GM23338 (cell line): ENCODE results near the gene TRPC5OS. TPM values are rescaled to one million over a fixed set of nuclear protein-coding genes. Genes with fewer than 3 reads are reported as not detected.

Source experiments
- ATAC-seq: fragments of 200-7000 bp; cut with Tn5 transposase; 3 replicates; pipeline ENCODE4 v1.9.1; 2020
- DNase-seq: peaks from one replicate; pipeline ENCODE4 v3.0.0-alpha.2; 2015; ENCODE audit warnings: low spot score
- H2AFZ ChIP-seq: fragments of 200-600 bp; sonication (generic); 2 replicates; pipeline ENCODE4 v1.8.0; 2016; ENCODE audit warnings: antibody characterized with exemption, mild to moderate bottlenecking, moderate library complexity
- H3F3A ChIP-seq: fragments of 200-600 bp; sonication (generic); replicated peaks from 2 replicates; pipeline ENCODE4 v1.8.0; 2017; ENCODE audit warnings: antibody characterized with exemption, mixed run types, low read depth
- H3K27ac ChIP-seq: fragments of 200-600 bp; sonication (generic); 2 replicates; pipeline ENCODE4 v1.6.1; 2016; ENCODE audit warnings: low read depth
- H3K27me3 ChIP-seq: fragments of 200-600 bp; sonication (generic); 2 replicates; pipeline ENCODE4 v1.8.0; 2016; ENCODE audit warnings: mild to moderate bottlenecking, mixed run types, moderate library complexity; ENCODE audit not compliant: insufficient read depth
- H3K36me3 ChIP-seq: fragments of 200-600 bp; sonication (generic); 2 replicates; pipeline ENCODE4 v1.8.0; 2016; ENCODE audit warnings: mild to moderate bottlenecking; ENCODE audit not compliant: insufficient read depth
- H3K4me1 ChIP-seq: fragments of 200-600 bp; sonication (generic); 2 replicates; pipeline ENCODE4 v1.8.0; 2016; ENCODE audit warnings: mild to moderate bottlenecking, moderate library complexity; ENCODE audit not compliant: insufficient read depth
- H3K4me2 ChIP-seq: fragments of 200-600 bp; sonication (generic); 2 replicates; pipeline ENCODE4 v1.7.1; 2017; ENCODE audit warnings: mixed run types
- H3K4me3 ChIP-seq: fragments of 200-600 bp; sonication (generic); 2 replicates; pipeline ENCODE4 v1.6.1; 2016; ENCODE audit warnings: mixed run types
- H3K79me2 ChIP-seq: fragments of 200-600 bp; sonication (generic); replicated peaks from 2 replicates; pipeline ENCODE4 v1.8.0; 2017; ENCODE audit warnings: mild to moderate bottlenecking; ENCODE audit not compliant: insufficient read depth
- H3K9me2 ChIP-seq: fragments of 200-600 bp; sonication (generic); 2 replicates; pipeline ENCODE4 v1.8.0; 2017; ENCODE audit not compliant: insufficient read depth
- H4K20me1 ChIP-seq: fragments of 200-600 bp; sonication (generic); replicated peaks from 2 replicates; pipeline ENCODE4 v1.8.0; 2017; ENCODE audit warnings: mild to moderate bottlenecking; ENCODE audit not compliant: insufficient read depth
- H3K27ac Mint-ChIP-seq: 2 replicates; pipeline ENCODE4 v1.8.0; 2020; ENCODE audit warnings: inconsistent platforms, mild to moderate bottlenecking, moderate library complexity, mixed read lengths
- H3K27me3 Mint-ChIP-seq: 3 replicates; pipeline ENCODE4 v1.8.0; 2022; ENCODE audit warnings: low read depth, mild to moderate bottlenecking, moderate library complexity, mixed read lengths, inconsistent platforms; ENCODE audit not compliant: insufficient read depth, poor library complexity
- H3K36me3 Mint-ChIP-seq: 3 replicates; pipeline ENCODE4 v1.8.0; 2021; ENCODE audit warnings: low read depth, mild to moderate bottlenecking, inconsistent platforms, moderate library complexity, mixed read lengths
- H3K4me1 Mint-ChIP-seq: 3 replicates; pipeline ENCODE4 v1.8.0; 2020; ENCODE audit warnings: mild to moderate bottlenecking, inconsistent platforms, mixed read lengths
- H3K4me3 Mint-ChIP-seq: 3 replicates; pipeline ENCODE4 v1.8.0; 2021; ENCODE audit warnings: moderate library complexity, mild to moderate bottlenecking, inconsistent platforms, mixed read lengths
- H3K9me3 Mint-ChIP-seq: 3 replicates; pipeline ENCODE4 v1.8.0; 2020; ENCODE audit warnings: moderate library complexity, mild to moderate bottlenecking, inconsistent platforms, mixed read lengths
- CREB1 ChIP-seq: fragments of 250-450 bp; sonication (Bioruptor Pico); IDR thresholded peaks from 2 replicates; pipeline ENCODE4 v1.5.0; 2020; ENCODE audit warnings: low read depth, mild to moderate bottlenecking, moderate library complexity
- CTCF ChIP-seq, 2 experiments: fragments of 200-600 bp in 1 of 2; sonication (generic) in 1 of 2; conservative IDR thresholded peaks; 2 replicates each; pipeline versions ENCODE4 v1.5.1 to v1.6.1; 2016 to 2017; ENCODE audit warnings: antibody characterized with exemption in 2 of 2, low read depth in 2 of 2, mild to moderate bottlenecking in 2 of 2, moderate library complexity in 1 of 2
- EZH2 ChIP-seq: fragments of 200-600 bp; sonication (generic); IDR thresholded peaks from one replicate; pipeline ENCODE4 v1.8.0; 2017; ENCODE audit warnings: antibody characterized with exemption, mild to moderate bottlenecking, low read depth; ENCODE audit not compliant: unreplicated experiment
- EZH2phosphoT487 ChIP-seq: fragments of 200-600 bp; sonication (generic); IDR thresholded peaks from one replicate; pipeline ENCODE4 v1.8.1; 2018; ENCODE audit warnings: antibody characterized with exemption; ENCODE audit not compliant: unreplicated experiment
- JUNB ChIP-seq: IDR thresholded peaks from one replicate; pipeline ENCODE4 v1.6.1; 2016; ENCODE audit warnings: antibody characterized with exemption; ENCODE audit not compliant: unreplicated experiment
- NANOG ChIP-seq: IDR thresholded peaks from 2 replicates; pipeline ENCODE4 v1.6.1; 2016; ENCODE audit warnings: antibody characterized with exemption, borderline replicate concordance
- POLR2AphosphoS5 ChIP-seq: IDR thresholded peaks from 2 replicates; pipeline ENCODE4 v1.6.1; 2016; ENCODE audit warnings: antibody characterized with exemption, low read depth
- REST ChIP-seq: IDR thresholded peaks from one replicate; pipeline ENCODE4 v1.6.1; 2018; ENCODE audit warnings: antibody characterized with exemption; ENCODE audit not compliant: unreplicated experiment
- STAT1 ChIP-seq: IDR thresholded peaks from one replicate; pipeline ENCODE4 v1.6.1; 2016; ENCODE audit warnings: antibody characterized with exemption; ENCODE audit not compliant: unreplicated experiment
- ZNF114 ChIP-seq: fragments of 250-450 bp; sonication (Bioruptor Pico); IDR thresholded peaks from 2 replicates; pipeline ENCODE4 v1.5.0; 2020; ENCODE audit warnings: mild to moderate bottlenecking, moderate library complexity
- ZNF331 ChIP-seq: fragments of 250-450 bp; sonication (Bioruptor Pico); IDR thresholded peaks from 2 replicates; pipeline ENCODE4 v1.5.0; 2020; ENCODE audit warnings: low read depth, mild to moderate bottlenecking, moderate library complexity
- ZNF462 ChIP-seq: fragments of 250-450 bp; sonication (Bioruptor Pico); IDR thresholded peaks from 2 replicates; pipeline ENCODE4 v1.5.0; 2020; ENCODE audit warnings: mild to moderate bottlenecking, moderate library complexity
- polyA plus RNA-seq: library from polyadenylated mRNA; unstranded; fragments of >200 nt; fragmentation: Nextera tagmentation; extraction: Ambion mirVana; gene quantifications from 2 replicates; pipeline ENCODE4 v1.2.1, GENCODE V29; 2016
- total RNA-seq: library from RNA; depleted of rRNA; stranded (reverse); fragments of >200 nt; shearing (Covaris generic); gene quantifications from 2 replicates; pipeline ENCODE4 v1.2.3, GENCODE V29; 2014
- TF ChIP-seq, protein P1 (sequence below): IDR thresholded peaks from 2 replicates; pipeline ENCODE4 v1.6.1; 2016; ENCODE audit warnings: antibody characterized with exemption

The TRPC5OS gene
- total and polyA plus RNA-seq, 2 experiments from 2014 or later: not detected

DNA sequence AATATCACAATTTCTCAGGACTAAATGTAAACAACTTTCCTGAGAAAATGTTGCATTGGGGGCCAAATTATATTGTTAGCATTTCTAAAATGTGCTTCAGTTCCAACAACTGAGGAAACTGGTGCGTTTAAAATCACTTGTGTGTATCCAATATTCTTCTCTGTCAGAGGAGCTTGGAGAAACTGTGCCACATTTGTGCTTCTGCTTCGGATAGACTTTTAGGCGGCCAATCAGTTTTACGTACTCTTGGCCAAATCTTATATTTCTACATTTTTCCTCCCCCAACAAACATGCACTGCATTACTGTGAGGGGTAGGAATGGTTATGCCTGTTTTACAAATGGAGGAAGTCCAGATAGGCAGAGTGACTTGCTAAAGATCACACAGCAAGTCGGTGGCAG lies 27.4 kb upstream of the TRPC5OS start:
- Histone ChIP-seq H3F3A (no peaks in the 10 kb centered on the region), H3K9me2 (no peaks in the 10 kb centered on the region), H2AFZ (no peak overlapping the region), H3K4me3 (no peak overlapping the region), H3K79me2 (no peaks in the 10 kb centered on the region), H3K36me3 (no peaks in the 10 kb centered on the region), H3K4me2 (no peak overlapping the region), H3K27me3 (no peaks in the 10 kb centered on the region), H3K27ac (no peak overlapping the region), H4K20me1 (no peaks in the 10 kb centered on the region), H3K4me1 (no peaks in the 10 kb centered on the region)
- peaks cover 7% of the 10 kb centered on the region; the same call in 1 of the 3 replicates for H3K4me1 Mint-ChIP-seq
- no peak overlapping the region for H3K4me3 Mint-ChIP-seq
- no peaks in the 10 kb centered on the region for H3K27me3 Mint-ChIP-seq
- no peak for ATAC-seq
- TF ChIP-seq REST (no peak), JUNB (no peak), EZH2phosphoT487 (no peak), STAT1 (no peak), ZNF331 (CRISPR knock-in tag) (no peak), NANOG (no peak), CREB1 (CRISPR knock-in tag) (no peak), POLR2AphosphoS5 (no peak), ZNF114 (CRISPR knock-in tag) (no peak), EZH2 (no peak), CTCF (conservative IDR thresholded peaks at IDR 0.05; ENCODE audit: low read depth in 2 of 2) (no peak), ZNF462 (CRISPR knock-in tag) (no peak)
- TF ChIP-seq, protein P1, sequence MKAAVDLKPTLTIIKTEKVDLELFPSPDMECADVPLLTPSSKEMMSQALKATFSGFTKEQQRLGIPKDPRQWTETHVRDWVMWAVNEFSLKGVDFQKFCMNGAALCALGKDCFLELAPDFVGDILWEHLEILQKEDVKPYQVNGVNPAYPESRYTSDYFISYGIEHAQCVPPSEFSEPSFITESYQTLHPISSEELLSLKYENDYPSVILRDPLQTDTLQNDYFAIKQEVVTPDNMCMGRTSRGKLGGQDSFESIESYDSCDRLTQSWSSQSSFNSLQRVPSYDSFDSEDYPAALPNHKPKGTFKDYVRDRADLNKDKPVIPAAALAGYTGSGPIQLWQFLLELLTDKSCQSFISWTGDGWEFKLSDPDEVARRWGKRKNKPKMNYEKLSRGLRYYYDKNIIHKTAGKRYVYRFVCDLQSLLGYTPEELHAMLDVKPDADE: no peak
- H3K27ac Mint-ChIP-seq: no peak overlapping the region
- H3K36me3 Mint-ChIP-seq: no peaks in the 10 kb centered on the region
- no peak for DNase-seq
- no peaks in the 10 kb centered on the region for H3K9me3 Mint-ChIP-seq
